Measurements from ENCODE around the gene PLCB3.

The PLCB3 gene

DNA sequence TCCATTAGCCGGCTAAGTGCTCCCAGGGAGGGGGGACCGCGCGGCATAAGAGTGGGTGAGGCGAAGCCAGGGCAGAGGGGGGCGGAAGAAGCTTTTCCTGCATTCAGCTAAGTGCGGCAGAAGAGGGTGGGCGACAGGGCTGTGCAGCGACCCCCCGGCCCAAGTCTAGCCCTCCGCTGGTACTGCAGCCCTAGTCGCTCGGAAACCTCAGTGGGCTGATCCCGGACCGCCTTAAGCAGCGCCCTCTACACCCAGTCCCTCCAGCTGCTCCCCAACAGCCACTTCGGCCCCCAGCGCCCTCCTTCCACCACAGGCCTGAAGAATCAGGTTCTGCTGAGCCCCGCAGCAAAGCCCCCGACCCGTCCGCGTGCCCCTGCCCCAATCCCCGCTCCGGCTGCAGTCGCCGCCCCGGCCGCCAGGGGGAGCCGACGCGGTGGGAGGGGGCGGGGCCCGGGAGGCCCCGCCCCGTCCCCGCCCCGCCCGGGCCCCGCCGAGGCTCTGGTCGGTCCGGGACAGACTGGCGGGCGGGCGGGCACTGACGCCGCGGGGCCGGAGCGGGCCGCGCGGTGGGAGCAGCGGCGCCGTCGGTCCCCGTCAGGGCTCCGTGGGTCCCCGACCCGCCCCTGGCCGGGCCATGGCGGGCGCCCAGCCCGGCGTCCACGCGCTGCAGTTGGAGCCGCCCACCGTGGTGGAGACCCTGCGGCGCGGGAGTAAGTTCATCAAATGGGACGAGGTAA is at the start of gene PLCB3:
Gene PLCB3, plus strand, starts transcription at position 515 of the 737 bp plus-strand sequence. Its CDS starts 120 bp downstream, at position 635.
- H3K4me3 ChIP-seq (ENCODE audit: low read depth, low read length): peak within 1 kb of the TSS; percentile 90
- peaks cover 22% of the 10 kb centered on the region for H3K36me3 ChIP-seq (ENCODE audit: control insufficient read depth, insufficient read depth, low read length)
- H3K27me3 ChIP-seq (ENCODE audit: control insufficient read depth, insufficient read depth, low read length): no peaks in the 10 kb centered on the region
- H3K27ac ChIP-seq (ENCODE audit: low read depth, low read length): peak within 1 kb of the TSS; percentile 10; the same call in 1 of the 2 replicates
- H3K4me1 ChIP-seq (ENCODE audit: control insufficient read depth, insufficient read depth, low read length): peaks cover 48% of the 10 kb centered on the region
- no peaks in the 10 kb centered on the region for H3K9me3 ChIP-seq (ENCODE audit: control insufficient read depth, insufficient read depth, low read depth, low read length)
- H3K9ac ChIP-seq (ENCODE audit: low read length): peak within 1 kb of the TSS; percentile 79

DNA sequence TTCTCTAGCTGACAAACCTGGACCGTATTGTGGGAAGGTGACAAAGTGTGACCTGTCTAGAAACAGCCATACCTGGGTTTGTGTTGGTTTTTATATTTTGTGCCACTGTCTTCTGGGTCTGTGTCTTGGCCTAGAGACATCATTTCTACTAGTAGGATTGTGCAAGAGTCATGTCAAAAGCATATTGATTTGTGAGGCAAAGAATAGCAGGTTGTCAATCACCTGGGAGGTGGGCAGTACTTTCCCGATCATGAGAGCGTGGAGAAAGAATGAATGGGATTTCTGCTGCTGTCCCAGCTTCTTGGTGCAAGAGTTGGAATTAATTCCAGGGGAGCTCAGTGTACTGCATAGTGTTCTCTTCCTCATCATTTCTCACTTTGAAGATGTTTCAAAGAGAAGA is 49.8 kb upstream of the PLCB3 start:
- H3K36me3 ChIP-seq (ENCODE audit: control insufficient read depth, insufficient read depth, low read length): peaks cover 94% of the 10 kb centered on the region

GRCh38 chr11:64202992-64203391 is 48.3 kb upstream of the PLCB3 start:
- H3K4me3 ChIP-seq (ENCODE audit: low read depth, low read length): no peak overlapping the region
- H3K27ac ChIP-seq (ENCODE audit: low read depth, low read length): no peak overlapping the region
- H3K9me3 ChIP-seq (ENCODE audit: control insufficient read depth, insufficient read depth, low read depth, low read length): no peaks in the 10 kb centered on the region
- H3K27me3 ChIP-seq (ENCODE audit: control insufficient read depth, insufficient read depth, low read length): no peaks in the 10 kb centered on the region
- peaks cover 94% of the 10 kb centered on the region for H3K36me3 ChIP-seq (ENCODE audit: control insufficient read depth, insufficient read depth, low read length)
- H3K4me1 ChIP-seq (ENCODE audit: control insufficient read depth, insufficient read depth, low read length): peaks cover 8% of the 10 kb centered on the region; the same call in 1 of the 2 replicates
- H3K9ac ChIP-seq (ENCODE audit: low read length): no peak overlapping the region

More for the DNA sequence above, 49.8 kb upstream of the PLCB3 start:
- Histone ChIP-seq H3K4me3 (ENCODE audit: low read depth, low read length) (no peak overlapping the region), H3K4me1 (ENCODE audit: control insufficient read depth, insufficient read depth, low read length) (no peaks in the 10 kb centered on the region; the same call in 1 of the 2 replicates), H3K27ac (ENCODE audit: low read depth, low read length) (no peak overlapping the region), H3K27me3 (ENCODE audit: control insufficient read depth, insufficient read depth, low read length) (no peaks in the 10 kb centered on the region), H3K9me3 (ENCODE audit: control insufficient read depth, insufficient read depth, low read depth, low read length) (no peaks in the 10 kb centered on the region), H3K9ac (ENCODE audit: low read length) (no peak overlapping the region)

DNA sequence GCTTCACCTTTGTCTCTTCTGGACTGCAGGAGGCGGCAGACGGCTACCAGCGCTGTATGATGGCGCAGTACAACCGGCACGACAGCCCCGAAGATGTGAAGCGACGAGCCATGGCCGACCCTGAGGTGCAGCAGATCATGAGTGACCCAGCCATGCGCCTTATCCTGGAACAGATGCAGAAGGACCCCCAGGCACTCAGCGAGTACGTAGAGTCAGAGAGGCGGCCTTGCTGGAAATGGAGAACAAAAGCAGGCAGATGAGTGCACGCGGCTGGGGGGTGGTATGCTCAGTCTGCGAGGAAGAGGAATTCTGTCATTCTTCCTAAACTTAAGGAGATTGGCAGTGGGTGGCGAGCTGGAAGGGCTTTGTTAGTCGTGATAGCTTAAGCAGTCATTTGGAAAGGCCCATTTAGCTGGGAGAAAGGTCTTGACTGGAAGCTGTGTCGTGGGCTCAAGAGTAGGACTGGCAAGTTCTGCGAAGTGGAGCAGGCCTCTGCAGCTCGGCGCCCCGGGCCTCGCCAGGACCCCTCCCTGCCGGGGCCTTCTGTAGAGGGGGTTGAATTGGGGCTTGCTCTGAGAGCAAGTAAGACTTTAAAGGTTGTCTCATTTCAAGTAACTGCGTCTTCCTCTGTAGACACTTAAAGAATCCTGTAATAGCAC is 47.8 kb upstream of the PLCB3 start:
- Histone ChIP-seq H3K9me3 (ENCODE audit: control insufficient read depth, insufficient read depth, low read depth, low read length) (no peaks in the 10 kb centered on the region), H3K9ac (ENCODE audit: low read length) (no peak overlapping the region), H3K36me3 (ENCODE audit: control insufficient read depth, insufficient read depth, low read length) (peaks cover 94% of the 10 kb centered on the region), H3K27ac (ENCODE audit: low read depth, low read length) (no peak overlapping the region), H3K4me3 (ENCODE audit: low read depth, low read length) (no peak overlapping the region), H3K27me3 (ENCODE audit: control insufficient read depth, insufficient read depth, low read length) (no peaks in the 10 kb centered on the region), H3K4me1 (ENCODE audit: control insufficient read depth, insufficient read depth, low read length) (peaks cover 8% of the 10 kb centered on the region; the same call in 1 of the 2 replicates)

DNA sequence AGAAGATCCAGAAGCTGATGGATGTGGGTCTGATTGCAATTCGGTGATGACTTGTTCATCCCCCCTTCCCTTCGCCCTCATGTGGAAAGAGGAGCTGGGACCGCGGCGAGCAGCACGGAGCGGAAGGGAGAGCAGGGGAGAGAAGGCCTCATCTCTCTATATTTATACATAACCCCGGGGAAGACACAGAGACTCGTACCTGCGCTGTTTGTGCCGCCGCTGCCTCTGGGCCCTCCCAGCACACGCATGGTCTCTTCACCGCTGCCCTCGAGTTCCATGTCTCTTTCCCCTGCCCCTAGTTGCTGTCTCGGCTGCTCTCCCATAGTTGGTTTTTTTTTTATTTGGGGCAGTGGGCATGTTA is 47.3 kb upstream of the PLCB3 start:
- no peaks in the 10 kb centered on the region for H3K9me3 ChIP-seq (ENCODE audit: control insufficient read depth, insufficient read depth, low read depth, low read length)
- H3K4me1 ChIP-seq (ENCODE audit: control insufficient read depth, insufficient read depth, low read length): peaks cover 8% of the 10 kb centered on the region; the same call in 1 of the 2 replicates
- H3K9ac ChIP-seq (ENCODE audit: low read length): no peak overlapping the region
- H3K4me3 ChIP-seq (ENCODE audit: low read depth, low read length): no peak overlapping the region
- H3K27ac ChIP-seq (ENCODE audit: low read depth, low read length): no peak overlapping the region
- peaks cover 90% of the 10 kb centered on the region for H3K36me3 ChIP-seq (ENCODE audit: control insufficient read depth, insufficient read depth, low read length)
- no peaks in the 10 kb centered on the region for H3K27me3 ChIP-seq (ENCODE audit: control insufficient read depth, insufficient read depth, low read length)

GRCh38 chr11:64204464-64204989 is 46.8 kb upstream of the PLCB3 start:
- Histone ChIP-seq H3K36me3 (ENCODE audit: control insufficient read depth, insufficient read depth, low read length) (peaks cover 88% of the 10 kb centered on the region), H3K9me3 (ENCODE audit: control insufficient read depth, insufficient read depth, low read depth, low read length) (no peaks in the 10 kb centered on the region), H3K9ac (ENCODE audit: low read length) (no peak overlapping the region), H3K4me3 (ENCODE audit: low read depth, low read length) (no peak overlapping the region), H3K27me3 (ENCODE audit: control insufficient read depth, insufficient read depth, low read length) (no peaks in the 10 kb centered on the region), H3K4me1 (ENCODE audit: control insufficient read depth, insufficient read depth, low read length) (peaks cover 8% of the 10 kb centered on the region; the same call in 1 of the 2 replicates), H3K27ac (ENCODE audit: low read depth, low read length) (no peak overlapping the region)

DNA sequence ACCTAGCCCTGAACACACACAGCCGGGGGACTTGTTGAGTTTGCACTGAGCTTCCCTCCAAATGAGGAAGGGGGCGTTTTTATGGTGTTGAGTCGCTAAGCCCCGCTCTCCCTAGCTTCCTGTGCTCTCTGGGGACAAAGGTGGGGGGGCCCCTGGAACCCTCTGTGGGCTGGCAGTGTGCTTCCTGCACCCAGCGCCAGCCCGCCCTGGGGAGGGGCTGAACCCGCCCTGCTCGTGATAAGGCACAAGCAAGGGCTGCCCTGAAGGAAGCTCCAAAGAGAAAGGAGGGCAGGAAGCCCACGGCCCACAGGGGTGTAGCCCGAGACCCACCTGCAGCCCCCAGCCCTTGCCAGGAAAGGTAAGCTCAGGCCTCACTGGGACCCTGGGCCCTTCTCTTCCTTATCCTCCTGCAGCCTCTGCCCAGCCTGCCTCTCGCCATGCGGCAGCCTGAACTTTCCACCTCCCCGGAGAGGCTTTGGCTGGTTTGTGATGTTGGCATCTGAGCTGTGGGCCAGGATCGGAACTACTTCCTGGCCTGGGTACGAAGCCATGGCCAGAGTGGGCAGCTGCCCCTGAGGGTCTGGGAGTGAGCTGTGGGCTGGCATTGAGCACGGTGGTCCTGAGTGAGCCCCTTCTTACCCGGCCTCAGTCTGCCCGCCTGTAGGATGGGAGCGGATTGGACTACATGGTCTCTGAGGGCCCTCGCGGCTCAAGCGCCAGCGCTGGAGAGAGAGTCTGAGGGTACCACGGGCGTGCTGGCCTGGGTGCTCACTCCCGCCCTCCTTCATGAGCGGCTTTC is 44.7 kb upstream of the PLCB3 start, which contains the start of gene FERMT3:
Gene FERMT3, plus strand, starts transcription at position 265 of the 799 bp plus-strand sequence. CDS start 644 bp downstream, outside the sequence.
- H3K27ac ChIP-seq (ENCODE audit: low read depth, low read length): no peak within 1 kb of the TSS; the same call in none of the 2 replicates
- no peak within 1 kb of the TSS for H3K4me3 ChIP-seq (ENCODE audit: low read depth, low read length)
- peaks cover 8% of the 10 kb centered on the region; the same call in 1 of the 2 replicates for H3K4me1 ChIP-seq (ENCODE audit: control insufficient read depth, insufficient read depth, low read length)
- no peaks in the 10 kb centered on the region for H3K9me3 ChIP-seq (ENCODE audit: control insufficient read depth, insufficient read depth, low read depth, low read length)
- peaks cover 78% of the 10 kb centered on the region for H3K36me3 ChIP-seq (ENCODE audit: control insufficient read depth, insufficient read depth, low read length)
- no peaks in the 10 kb centered on the region for H3K27me3 ChIP-seq (ENCODE audit: control insufficient read depth, insufficient read depth, low read length)
- peak within 1 kb of the TSS; percentile 46 for H3K9ac ChIP-seq (ENCODE audit: low read length)

- Histone ChIP-seq H3K9ac (ENCODE audit: low read length) (peak overlapping the region; percentile 46), H3K36me3 (ENCODE audit: control insufficient read depth, insufficient read depth, low read length) (peaks cover 79% of the 10 kb centered on the region), H3K4me1 (ENCODE audit: control insufficient read depth, insufficient read depth, low read length) (peaks cover 8% of the 10 kb centered on the region; the same call in 1 of the 2 replicates), H3K4me3 (ENCODE audit: low read depth, low read length) (no peak overlapping the region), H3K27ac (ENCODE audit: low read depth, low read length) (no peak overlapping the region; the same call in 1 of the 2 replicates), H3K27me3 (ENCODE audit: control insufficient read depth, insufficient read depth, low read length) (no peaks in the 10 kb centered on the region), H3K9me3 (ENCODE audit: control insufficient read depth, insufficient read depth, low read depth, low read length) (no peaks in the 10 kb centered on the region)
Observed at GRCh38 chr11:64207256-64208085, 43.9 kb upstream of the PLCB3 start.

DNA sequence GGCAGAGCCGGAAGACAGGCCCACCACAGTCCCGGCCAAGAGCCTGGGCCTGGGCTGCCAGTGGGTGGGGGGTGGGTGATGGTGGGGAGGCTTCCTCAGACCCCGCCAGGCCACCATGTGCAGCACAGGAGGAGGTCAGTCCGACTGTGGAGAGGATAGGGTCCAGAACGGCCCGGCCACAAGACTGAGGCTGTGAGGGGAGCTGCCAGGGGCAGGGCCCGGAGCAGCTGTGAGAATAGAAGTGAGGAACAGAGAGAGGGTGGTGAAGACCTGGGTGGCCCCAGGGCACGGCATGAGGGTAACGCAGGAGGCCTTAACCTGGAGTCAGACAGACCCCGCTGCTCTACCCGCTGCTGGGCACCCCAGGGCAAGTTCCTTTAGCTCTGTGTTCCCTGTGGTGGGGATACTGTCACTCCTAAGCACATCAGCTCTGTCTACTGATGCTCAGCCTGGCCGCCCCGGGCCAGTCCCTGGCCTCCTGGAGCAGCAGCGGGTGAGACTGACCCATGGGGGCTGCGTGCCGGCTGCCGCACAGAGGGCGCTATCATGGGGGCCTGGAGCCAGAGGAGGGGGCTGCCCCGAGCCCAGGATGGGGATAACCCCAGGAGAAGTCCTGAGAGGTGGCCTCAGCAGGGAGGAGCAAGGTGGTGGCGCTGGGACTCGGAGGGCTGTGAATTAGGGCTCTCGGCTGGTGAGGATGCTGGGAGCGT is 43.1 kb upstream of the PLCB3 start:
- no peaks in the 10 kb centered on the region for H3K9me3 ChIP-seq (ENCODE audit: control insufficient read depth, insufficient read depth, low read depth, low read length)
- no peaks in the 10 kb centered on the region for H3K27me3 ChIP-seq (ENCODE audit: control insufficient read depth, insufficient read depth, low read length)
- no peak overlapping the region for H3K4me3 ChIP-seq (ENCODE audit: low read depth, low read length)
- peaks cover 73% of the 10 kb centered on the region for H3K36me3 ChIP-seq (ENCODE audit: control insufficient read depth, insufficient read depth, low read length)
- H3K27ac ChIP-seq (ENCODE audit: low read depth, low read length): no peak overlapping the region
- no peak overlapping the region for H3K9ac ChIP-seq (ENCODE audit: low read length)
- peaks cover 8% of the 10 kb centered on the region; the same call in 1 of the 2 replicates for H3K4me1 ChIP-seq (ENCODE audit: control insufficient read depth, insufficient read depth, low read length)
